GM18861 (cell line): ENCODE results near the gene UPF3A.

Source experiments
- ATAC-seq: cut with Tn5 transposase; IDR thresholded peaks from one replicate; pipeline ENCODE4 v1.9.1; 2021; ENCODE audit not compliant: unreplicated experiment

UPF3A gene

DNA sequence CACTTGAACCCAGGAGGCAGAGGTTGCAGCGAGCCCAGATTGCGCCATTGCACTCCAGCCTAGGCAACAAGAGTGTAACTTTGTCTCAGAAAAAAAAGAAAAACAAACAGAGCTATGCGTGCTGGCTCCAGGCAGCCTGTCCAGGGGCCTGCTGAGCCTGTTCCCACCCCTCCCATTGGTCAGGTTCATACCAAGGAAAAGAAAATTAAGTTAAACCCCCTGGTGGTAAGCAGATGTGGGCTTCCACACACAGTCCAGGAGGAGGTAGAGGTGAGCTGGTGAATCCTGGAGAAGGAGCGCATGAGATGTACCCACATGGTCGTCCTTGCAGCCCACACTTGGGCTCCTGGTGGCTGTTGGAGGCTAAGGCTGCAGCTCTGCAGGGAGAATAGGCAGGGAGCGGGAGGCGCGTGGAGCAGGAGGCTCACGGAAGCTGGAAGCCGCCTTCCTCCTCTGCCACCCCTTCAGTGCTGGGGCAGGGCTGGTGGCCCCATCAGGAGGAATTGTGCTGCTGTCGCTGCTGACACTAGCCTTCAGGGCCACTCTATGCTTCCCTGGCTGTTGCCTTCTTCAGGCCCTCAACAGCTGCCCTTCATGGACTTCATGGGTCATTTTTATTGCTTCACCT, 22.4 kb downstream of the UPF3A start:
- ATAC-seq = no peak

DNA sequence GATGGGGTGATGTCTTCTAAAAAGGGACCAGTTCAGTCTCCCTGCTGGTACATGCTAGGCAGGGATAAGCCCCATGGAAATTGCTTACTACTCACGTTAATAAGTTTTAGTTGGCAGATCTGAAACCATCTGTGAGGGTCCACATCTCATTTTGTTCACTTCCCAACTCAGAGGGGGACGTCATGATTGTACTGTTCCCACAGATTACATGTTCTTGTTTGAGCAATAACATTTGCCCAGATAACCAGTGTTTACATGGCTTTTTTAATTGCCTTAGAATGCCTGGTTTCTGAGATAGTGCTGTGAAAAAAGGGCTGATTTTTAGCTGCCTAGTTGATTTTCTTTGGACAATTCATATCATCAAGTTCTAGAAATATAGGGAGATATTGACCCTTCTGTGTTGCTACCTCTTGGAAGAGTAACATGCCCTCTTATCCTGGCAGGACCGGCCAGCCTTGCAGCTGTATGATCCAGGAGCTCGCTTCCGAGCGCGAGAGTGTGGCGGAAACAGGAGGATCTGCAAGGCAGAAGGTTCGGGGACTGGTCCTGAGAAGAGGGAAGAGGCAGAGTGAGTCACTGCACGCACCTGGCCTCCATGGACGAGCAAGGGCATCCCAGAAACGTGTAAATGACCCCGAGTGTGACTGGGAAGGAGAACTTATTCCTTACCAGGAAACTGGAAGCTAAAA, 23.1 kb downstream of the UPF3A start:
- ATAC-seq = no peak

- ATAC-seq = no peak
Observed at GRCh38 chr13:114309086-114309485, 27.7 kb downstream of the UPF3A start.

GRCh38 chr13:114309806-114310410, 28.5 kb downstream of the UPF3A start:
- ATAC-seq = no peak

DNA sequence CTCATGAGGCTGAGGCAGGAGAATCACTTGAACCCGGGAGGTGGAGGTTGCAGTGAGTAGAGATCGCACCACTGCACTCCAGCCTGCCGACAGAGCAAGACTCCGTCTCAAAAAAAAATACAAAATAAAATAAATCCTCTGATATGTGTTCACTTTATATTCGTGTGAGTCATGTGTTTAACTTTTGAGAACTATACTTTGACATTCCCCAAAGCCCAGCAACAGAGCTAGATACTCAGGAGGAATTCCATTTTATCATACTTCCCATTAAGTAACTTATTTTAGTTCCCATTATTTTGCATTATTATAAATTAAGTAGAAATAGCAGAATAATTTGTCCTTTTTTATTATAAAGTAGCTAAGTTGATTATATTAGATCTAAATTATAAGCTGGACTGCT, 29.6 kb downstream of the UPF3A start:
- no peak for ATAC-seq

GRCh38 chr13:114311387-114311786, 30.0 kb downstream of the UPF3A start:
- no peak for ATAC-seq

DNA sequence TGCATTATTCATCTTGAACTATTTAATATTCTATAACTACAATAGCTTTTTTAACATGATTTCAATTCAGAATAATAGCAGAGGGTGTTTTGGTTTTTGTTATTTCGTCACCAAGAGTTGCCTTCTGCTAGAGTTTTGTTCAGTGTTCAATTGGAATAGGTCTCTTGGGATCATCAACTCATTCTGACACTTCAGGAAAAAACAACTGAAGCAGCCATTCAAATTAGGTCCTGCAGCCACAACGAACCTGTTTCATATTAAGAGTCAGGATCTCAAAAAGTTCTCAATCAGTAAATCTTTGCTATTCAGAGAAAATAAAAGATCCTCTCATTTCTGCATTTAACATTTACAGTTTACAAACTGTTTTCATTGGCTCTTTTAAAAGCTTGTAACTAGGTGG, 30.5 kb downstream of the UPF3A start:
- no peak for ATAC-seq

- ATAC-seq = peak; percentile 30
Observed at GRCh38 chr13:114313061-114313860, 31.9 kb downstream of the UPF3A start.

DNA sequence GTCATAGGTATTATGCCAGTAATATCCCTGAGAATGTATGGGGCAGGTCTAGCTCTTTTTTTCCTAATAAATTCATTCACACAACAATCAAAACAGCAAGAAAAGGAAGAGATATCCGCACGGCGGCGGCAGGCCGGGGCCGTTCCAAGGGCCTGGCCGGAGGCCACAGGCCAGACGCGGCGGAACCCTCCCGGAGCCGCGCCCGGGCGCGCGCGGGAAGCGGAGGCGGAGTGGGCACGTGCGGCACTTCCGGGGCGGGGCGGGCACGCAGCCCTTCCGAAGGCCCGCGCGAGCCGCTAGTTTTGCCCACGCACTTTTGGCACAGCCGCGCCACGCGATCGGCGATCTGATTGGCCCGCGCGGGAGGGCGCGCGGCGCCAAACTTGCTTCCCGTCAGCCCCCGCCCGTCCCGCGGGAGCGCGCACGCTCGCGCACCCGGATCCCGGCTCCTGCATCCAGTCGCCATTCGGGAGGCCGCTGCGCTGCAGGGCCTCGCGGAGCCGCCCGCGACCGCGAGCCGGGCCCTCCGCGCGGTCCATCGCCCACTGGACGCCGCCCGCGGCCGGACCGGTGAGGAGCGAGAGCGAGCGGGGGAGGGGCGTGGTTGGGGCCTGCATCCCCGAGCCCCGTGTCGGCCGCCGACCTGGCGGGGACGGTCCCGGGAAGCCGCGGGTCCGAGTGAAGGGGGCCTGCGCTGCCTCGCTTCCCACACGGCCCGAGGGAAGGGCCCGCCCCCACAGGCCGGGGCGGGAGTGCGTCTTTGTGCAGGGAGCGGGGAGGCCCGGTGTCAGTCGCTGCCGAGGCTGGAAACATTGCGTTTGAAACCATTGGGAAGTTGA, 32.9 kb downstream of the UPF3A start, which contains the start of gene CHAMP1:
Gene CHAMP1 (plus strand): TSS at position 430 of the 839 bp plus-strand sequence. CDS start 9,340 bp downstream, outside the sequence.
- ATAC-seq = peak; percentile 80

- no peak for ATAC-seq
Observed at GRCh38 chr13:114315074-114315785, 33.8 kb downstream of the UPF3A start.

- ATAC-seq = no peak
Observed at GRCh38 chr13:114318624-114319023, 37.2 kb downstream of the UPF3A start.

DNA sequence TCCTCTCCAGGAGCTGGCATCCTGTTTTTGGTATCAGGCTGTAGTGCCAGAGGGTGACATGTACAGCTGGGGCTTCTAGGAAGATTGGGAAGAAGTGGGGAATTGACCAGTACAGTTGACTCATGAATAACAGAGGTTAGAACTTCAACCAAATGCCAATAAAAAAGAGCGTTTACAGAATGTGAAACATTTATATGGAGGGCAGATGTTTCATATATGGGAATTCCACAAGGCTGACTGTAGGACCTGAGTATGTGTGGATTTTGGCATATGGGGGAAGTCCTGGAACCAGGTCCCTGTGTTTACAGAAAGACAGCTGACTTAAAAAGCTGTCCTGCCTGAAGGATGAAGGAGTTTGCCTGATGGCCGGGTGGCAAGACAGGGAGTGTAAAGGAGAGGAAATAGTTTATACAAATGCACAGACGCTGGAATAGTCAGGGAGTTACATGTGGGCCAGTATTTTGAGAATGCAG, 38.1 kb downstream of the UPF3A start:
- no peak for ATAC-seq

DNA sequence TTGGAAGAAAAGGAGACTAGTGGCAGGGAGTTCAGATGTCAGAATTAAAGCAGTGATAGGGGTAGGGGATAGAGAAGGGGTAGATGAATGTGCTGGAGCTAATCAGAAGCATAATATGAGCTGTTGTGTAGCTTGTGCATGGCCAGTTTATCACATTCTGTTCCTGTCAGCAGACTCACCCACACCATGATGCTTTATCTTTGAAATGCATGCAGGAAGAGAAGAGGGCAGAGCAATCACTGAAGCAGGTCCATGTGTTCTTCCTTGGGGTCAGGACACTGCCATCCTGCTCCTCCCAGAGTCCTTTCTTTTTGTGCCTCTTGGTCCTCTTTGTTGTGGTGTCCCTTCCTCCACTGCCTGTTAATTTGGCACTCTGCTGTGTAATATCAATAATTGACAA, 38.7 kb downstream of the UPF3A start:
- no peak for ATAC-seq

DNA sequence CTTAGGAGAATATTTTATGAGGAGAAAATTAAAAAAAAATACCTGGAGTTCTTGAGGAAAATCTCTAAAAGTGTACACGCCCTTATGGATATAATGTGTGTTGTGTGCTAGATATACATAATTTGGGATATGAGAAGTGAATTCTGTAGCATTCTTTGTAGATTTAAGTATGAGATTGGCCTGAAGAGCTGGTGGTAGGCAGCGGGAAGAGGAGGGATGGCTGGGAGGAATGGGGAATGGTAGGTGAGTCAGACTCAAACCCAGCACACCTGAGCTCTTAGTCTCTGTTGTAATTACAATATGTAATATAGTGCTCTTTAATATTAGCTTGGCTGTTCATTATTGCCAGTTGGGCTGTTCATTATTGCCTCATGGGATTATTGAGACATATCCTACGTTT, 39.9 kb downstream of the UPF3A start:
- no peak for ATAC-seq

GRCh38 chr13:114323349-114323748, 41.9 kb downstream of the UPF3A start:
- no peak for ATAC-seq

- no peak for ATAC-seq
Observed at GRCh38 chr13:114324334-114324733, 42.9 kb downstream of the UPF3A start.

DNA sequence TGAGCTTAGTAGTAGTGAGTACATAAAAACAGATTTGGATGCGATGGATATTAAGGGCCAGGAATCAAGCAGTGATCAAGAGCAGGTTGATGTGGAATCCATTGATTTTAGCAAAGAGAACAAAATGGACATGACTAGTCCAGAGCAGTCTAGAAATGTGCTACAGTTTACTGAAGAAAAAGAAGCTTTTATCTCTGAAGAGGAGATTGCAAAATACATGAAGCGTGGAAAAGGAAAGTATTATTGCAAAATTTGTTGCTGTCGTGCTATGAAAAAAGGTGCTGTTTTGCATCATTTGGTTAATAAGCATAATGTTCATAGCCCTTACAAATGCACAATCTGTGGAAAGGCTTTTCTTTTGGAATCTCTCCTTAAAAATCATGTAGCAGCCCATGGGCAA, 44.3 kb downstream of the UPF3A start:
- ATAC-seq = no peak

DNA sequence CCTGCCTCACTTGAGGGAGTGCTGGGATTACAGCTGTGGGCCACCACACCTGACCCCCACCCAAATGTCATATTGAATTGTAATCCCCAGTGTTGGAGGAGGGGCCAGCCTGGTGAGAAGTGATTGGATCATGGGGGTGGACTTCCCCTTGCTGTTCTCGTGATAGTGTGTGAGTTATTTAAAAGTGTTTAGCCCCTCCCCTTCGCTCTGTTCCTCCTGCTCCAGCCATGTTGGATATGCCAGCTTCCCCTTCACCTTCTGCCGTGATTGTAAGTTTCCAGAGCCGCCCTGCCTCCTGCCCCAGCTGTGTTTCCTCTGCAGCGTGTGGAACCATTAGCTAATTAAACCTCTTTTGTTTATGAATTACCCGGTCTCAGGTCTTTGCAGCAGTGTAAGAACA, 46.6 kb downstream of the UPF3A start:
- ATAC-seq = no peak

- ATAC-seq = no peak
Observed at GRCh38 chr13:114328595-114328994, 47.2 kb downstream of the UPF3A start.

DNA sequence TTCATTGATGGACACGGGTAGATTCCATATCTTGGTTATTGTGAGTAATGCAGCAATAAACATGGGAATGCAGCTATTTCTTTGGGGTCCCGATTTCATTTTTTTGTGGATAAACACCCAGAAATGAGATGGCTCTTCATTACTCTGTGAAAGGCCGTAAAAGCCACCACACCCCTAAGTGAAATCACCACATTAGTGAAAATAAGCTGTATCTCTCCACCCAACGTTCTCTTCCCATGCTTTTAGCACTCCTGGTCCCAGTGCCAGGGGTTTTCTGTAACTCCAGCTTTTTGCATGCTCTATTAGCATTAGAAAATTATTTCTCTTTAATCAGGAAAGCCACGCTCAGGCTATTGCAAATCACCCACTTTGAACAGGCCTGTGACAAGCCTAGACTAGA, 48.7 kb downstream of the UPF3A start:
- no peak for ATAC-seq
